NCI-H1436 (cell line): ENCODE measurements around the gene DAP.

Experiments
- DNase-seq: peaks from one replicate; lab custom pipeline; 2025; lab: John Stamatoyannopoulos, UW

DAP gene

GRCh38 chr5:10760096-10760920 is 726 bp downstream of the DAP start:
- no peak for DNase-seq

- no peak for DNase-seq
These were observed 1.9 kb downstream of the DAP start for GRCh38 chr5:10759111-10759510.

- no peak for DNase-seq
These were observed 3.0 kb downstream of the DAP start for GRCh38 chr5:10757922-10758555.

GRCh38 chr5:10757043-10757442 is 4.0 kb downstream of the DAP start:
- DNase-seq: no peak

GRCh38 chr5:10756549-10756948 is 4.5 kb downstream of the DAP start:
- DNase-seq: no peak

- DNase-seq: no peak
These were observed 7.9 kb downstream of the DAP start for GRCh38 chr5:10753178-10753577.

- no peak for DNase-seq
These were observed 8.6 kb downstream of the DAP start for GRCh38 chr5:10752451-10752850.

- DNase-seq: no peak
These were observed 10.1 kb downstream of the DAP start for GRCh38 chr5:10750909-10751308.

GRCh38 chr5:10747678-10748622 is 13.1 kb downstream of the DAP start:
- DNase-seq: no peak

GRCh38 chr5:10746711-10747110 is 14.3 kb downstream of the DAP start:
- no peak for DNase-seq

- no peak for DNase-seq
These were observed 15.9 kb downstream of the DAP start for GRCh38 chr5:10745133-10745532.

GRCh38 chr5:10744681-10745080 is 16.4 kb downstream of the DAP start:
- DNase-seq: no peak

GRCh38 chr5:10743951-10744350 is 17.1 kb downstream of the DAP start:
- DNase-seq: no peak

GRCh38 chr5:10743526-10743925 is 17.5 kb downstream of the DAP start:
- no peak for DNase-seq

- no peak for DNase-seq
These were observed 19.4 kb downstream of the DAP start for GRCh38 chr5:10741661-10742060.

- no peak for DNase-seq
These were observed 20.6 kb downstream of the DAP start for GRCh38 chr5:10740384-10740783.

- DNase-seq: no peak
These were observed 23.2 kb downstream of the DAP start for GRCh38 chr5:10737880-10738279.

- DNase-seq: no peak
These were observed 24.2 kb downstream of the DAP start for GRCh38 chr5:10736808-10737207.

- no peak for DNase-seq
These were observed 24.7 kb downstream of the DAP start for GRCh38 chr5:10736354-10736753.

GRCh38 chr5:10735569-10736276 is 25.3 kb downstream of the DAP start:
- no peak for DNase-seq

- DNase-seq: no peak
These were observed 26.1 kb downstream of the DAP start for GRCh38 chr5:10734832-10735523.
